ENCODE measurements around the gene MAEA. TPM values are rescaled to one million over a fixed set of nuclear protein-coding genes. Genes with fewer than 3 reads are reported as not detected.

The MAEA gene
- total and polyA plus RNA-seq, 12 donors, result 39.1 to 72.8 (median 50.3) TPM

DNA sequence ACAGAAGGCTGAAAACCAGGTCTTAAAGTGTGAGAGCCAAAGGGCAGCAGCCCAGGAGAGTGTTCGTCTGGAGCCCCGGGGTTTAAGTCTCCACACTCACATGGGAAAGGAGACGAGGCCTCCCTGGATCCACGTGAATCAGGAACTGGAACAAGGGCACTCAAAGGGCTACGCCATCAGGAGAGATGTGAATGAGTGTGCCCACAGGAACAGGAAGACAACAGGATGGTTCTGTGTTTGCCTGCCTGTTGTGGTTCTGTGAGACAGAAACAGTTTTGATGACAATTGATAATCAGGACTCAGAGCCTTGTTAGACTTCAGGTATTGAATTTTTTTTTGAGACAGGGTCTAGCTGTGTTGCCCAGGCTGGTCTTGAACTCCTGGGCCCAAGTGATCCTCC is 35.9 kb upstream of the MAEA start:
- H3K36me3 ChIP-seq, result peaks cover 0 to 13% (median 0%) of the 10 kb centered on the region in 9 donors
- peak overlapping the region in 1 of 10 donors; percentile 8 for H3K27ac ChIP-seq
- TF ChIP-seq, protein P1, sequence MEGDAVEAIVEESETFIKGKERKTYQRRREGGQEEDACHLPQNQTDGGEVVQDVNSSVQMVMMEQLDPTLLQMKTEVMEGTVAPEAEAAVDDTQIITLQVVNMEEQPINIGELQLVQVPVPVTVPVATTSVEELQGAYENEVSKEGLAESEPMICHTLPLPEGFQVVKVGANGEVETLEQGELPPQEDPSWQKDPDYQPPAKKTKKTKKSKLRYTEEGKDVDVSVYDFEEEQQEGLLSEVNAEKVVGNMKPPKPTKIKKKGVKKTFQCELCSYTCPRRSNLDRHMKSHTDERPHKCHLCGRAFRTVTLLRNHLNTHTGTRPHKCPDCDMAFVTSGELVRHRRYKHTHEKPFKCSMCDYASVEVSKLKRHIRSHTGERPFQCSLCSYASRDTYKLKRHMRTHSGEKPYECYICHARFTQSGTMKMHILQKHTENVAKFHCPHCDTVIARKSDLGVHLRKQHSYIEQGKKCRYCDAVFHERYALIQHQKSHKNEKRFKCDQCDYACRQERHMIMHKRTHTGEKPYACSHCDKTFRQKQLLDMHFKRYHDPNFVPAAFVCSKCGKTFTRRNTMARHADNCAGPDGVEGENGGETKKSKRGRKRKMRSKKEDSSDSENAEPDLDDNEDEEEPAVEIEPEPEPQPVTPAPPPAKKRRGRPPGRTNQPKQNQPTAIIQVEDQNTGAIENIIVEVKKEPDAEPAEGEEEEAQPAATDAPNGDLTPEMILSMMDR (IDR thresholded peaks at IDR 0.05), result no peak
- no peak overlapping the region for H3K4me3 ChIP-seq
- peaks cover 0 to 54% (median 0%) of the 10 kb centered on the region in 11 donors for H3K9me3 ChIP-seq
- WGBS, 2 donors, result 95 to 98% methylated on average over 5 of the region's 5 CpGs
- H3K27me3 ChIP-seq, result no peaks in the 10 kb centered on the region
- intact Hi-C loops (cut with DNase I), result loop anchor here in 4 of 10 donors (5.0 to 10.0 kb wide), 4 partner anchors 33 to 101 kb away; partner anchors contain the start of genes MAEA (in 1 of the 4) and UVSSA (in 1 of the 4)
- ATAC-seq, result no peak
- peaks cover 12 to 25% (median 18%) of the 10 kb centered on the region in 9 donors for H3K4me1 ChIP-seq
- DNase-seq, result no peak

DNA sequence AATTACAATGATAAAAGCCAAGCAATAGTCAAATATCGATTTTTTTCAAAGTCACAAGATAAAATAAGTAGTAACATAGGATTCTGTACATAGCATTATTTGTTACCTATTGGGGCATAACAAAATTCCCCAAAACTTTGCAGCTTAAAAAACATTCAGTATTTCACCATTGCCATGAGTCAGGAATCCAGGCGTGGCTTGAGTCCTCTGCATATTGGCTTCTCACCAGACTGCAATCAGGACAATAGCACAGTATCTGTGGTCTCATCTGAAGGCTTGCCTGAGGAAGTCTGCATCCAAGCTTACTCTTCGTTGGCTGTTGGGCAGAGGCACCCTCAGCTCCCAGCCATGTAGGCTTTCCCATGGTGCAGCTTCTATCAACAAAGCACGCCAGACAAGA is 34.5 kb upstream of the MAEA start:
- intact Hi-C loops (cut with DNase I), result loop anchor here in 1 of 10 donors (10.0 kb wide), 1 partner anchor 100 kb away; no protein-coding TSS in a partner anchor
- TF ChIP-seq, protein P1 (IDR thresholded peaks at IDR 0.05), result no peak
- WGBS, 2 donors, result 97% methylated on average over 4 of the region's 4 CpGs
- Histone ChIP-seq H3K4me3 (no peak overlapping the region), H3K27ac (no peak overlapping the region), H3K36me3 (peaks cover 0 to 13% (median 0%) of the 10 kb centered on the region in 9 donors), H3K4me1 (peaks cover 10 to 19% (median 12%) of the 10 kb centered on the region in 9 donors), H3K27me3 (no peaks in the 10 kb centered on the region), H3K9me3 (peaks cover 0 to 54% (median 0%) of the 10 kb centered on the region in 11 donors)
- ATAC-seq (no peak), DNase-seq (no peak)

DNA sequence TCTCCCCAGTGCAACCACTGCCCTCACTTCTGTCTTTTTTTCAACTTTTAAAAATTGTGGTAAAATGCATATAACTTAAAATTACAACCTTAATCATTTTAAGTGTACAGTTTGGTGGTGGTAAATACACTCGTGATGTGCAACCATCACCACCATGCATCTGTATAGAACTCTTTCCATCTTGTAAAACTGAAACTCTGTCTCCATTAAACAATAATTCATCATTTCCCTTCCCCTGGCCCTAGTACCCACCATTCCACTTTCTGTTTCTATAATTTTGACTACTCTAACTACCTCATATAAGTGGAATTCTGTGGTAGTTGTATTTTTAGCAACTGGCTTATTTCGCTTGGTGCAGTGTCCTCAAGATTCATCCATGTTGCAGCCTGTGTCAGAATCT is 34.0 kb upstream of the MAEA start:
- Histone ChIP-seq H3K4me3 (no peak overlapping the region), H3K36me3 (peaks cover 0 to 13% (median 0%) of the 10 kb centered on the region in 9 donors), H3K27ac (no peak overlapping the region), H3K9me3 (peaks cover 0 to 54% (median 0%) of the 10 kb centered on the region in 11 donors), H3K4me1 (peaks cover 4 to 14% (median 9%) of the 10 kb centered on the region in 9 donors), H3K27me3 (no peaks in the 10 kb centered on the region)
- intact Hi-C loops (cut with DNase I), result loop anchor here in 1 of 10 donors (10.0 kb wide), 1 partner anchor 99 kb away; no protein-coding TSS in a partner anchor
- no peak for DNase-seq
- ATAC-seq, result no peak
- WGBS, 2 donors, result 95% methylated on average over 2 of the region's 2 CpGs
- TF ChIP-seq, protein P1 (IDR thresholded peaks at IDR 0.05), result no peak

DNA sequence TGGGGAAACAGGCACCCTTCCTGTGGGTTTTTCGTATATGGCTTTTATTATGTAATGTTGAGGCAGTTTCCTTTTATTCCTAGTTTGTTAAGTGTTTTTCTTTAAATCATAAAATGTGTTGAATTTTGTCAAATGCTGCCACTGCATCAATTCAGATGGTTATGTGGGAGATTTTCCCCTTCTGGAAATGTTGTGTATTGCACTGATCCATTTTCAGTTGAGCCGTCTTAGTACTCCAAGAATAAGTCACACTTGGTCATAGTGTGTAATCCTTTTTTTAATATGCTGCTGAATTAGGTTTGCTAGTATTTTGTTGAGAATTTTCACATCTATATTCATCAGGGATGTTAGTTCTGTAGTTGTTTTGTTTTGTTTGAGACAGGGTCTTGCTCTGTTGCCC is 31.2 kb upstream of the MAEA start:
- Histone ChIP-seq H3K4me3 (no peak overlapping the region), H3K27ac (no peak overlapping the region), H3K27me3 (no peaks in the 10 kb centered on the region), H3K36me3 (no peaks in the 10 kb centered on the region), H3K9me3 (peaks cover 0 to 48% (median 0%) of the 10 kb centered on the region in 11 donors), H3K4me1 (no peaks in the 10 kb centered on the region)
- TF ChIP-seq, protein P1 (IDR thresholded peaks at IDR 0.05), result no peak
- DNase-seq, result no peak
- intact Hi-C loops (cut with DNase I), result loop anchor here in 1 of 10 donors (10.0 kb wide), 1 partner anchor 96 kb away; no protein-coding TSS in a partner anchor
- 93 to 94% methylated on average over 2 of the region's 2 CpGs for WGBS, 2 donors
- no peak for ATAC-seq
